ENCODE results near the gene BTBD18.
"Not testable (repeated sequence)": the region's sequence is repeated elsewhere in the genome, so short reads cannot be mapped to it uniquely, and the experiment has no call there.

Gene BTBD18

GRCh38 chr11:57732661-57733060, 19.0 kb downstream of the BTBD18 start:
- Histone ChIP-seq H3K4me1 (ENCODE audit: control insufficient read depth, insufficient read depth, low read length, poor library complexity, severe bottlenecking) (no peaks in the 10 kb centered on the region), H3K9me3 (ENCODE audit: control insufficient read depth, low read length) (no peaks in the 10 kb centered on the region), H3K36me3 (ENCODE audit: control insufficient read depth, insufficient read depth, low read length) (peaks cover 24% of the 10 kb centered on the region), H3K4me3 (ENCODE audit: extremely low read depth, insufficient read depth, low read length, poor library complexity, severe bottlenecking) (no peak overlapping the region), H3K27ac (ENCODE audit: low read depth, low read length, severe bottlenecking) (no peak overlapping the region)
- WGBS, 2 experiments (ENCODE audit: insufficient coverage in 2 of 2): 100% methylated on average over 1 of the region's 1 CpG; no CpG with 5 or more reads in 1 of the 2 experiments

GRCh38 chr11:57729479-57729878, 22.1 kb downstream of the BTBD18 start:
- H3K4me1 ChIP-seq (ENCODE audit: control insufficient read depth, insufficient read depth, low read length, poor library complexity, severe bottlenecking): no peaks in the 10 kb centered on the region
- H3K4me3 ChIP-seq (ENCODE audit: extremely low read depth, insufficient read depth, low read length, poor library complexity, severe bottlenecking): no peak overlapping the region
- peaks cover 32% of the 10 kb centered on the region for H3K36me3 ChIP-seq (ENCODE audit: control insufficient read depth, insufficient read depth, low read length)
- no peaks in the 10 kb centered on the region for H3K9me3 ChIP-seq (ENCODE audit: control insufficient read depth, low read length)
- no peak overlapping the region for H3K27ac ChIP-seq (ENCODE audit: low read depth, low read length, severe bottlenecking)
- WGBS, 2 experiments (ENCODE audit: insufficient coverage in 2 of 2): 100% methylated on average over 4 of the region's 7 CpGs

GRCh38 chr11:57728829-57729228, 22.8 kb downstream of the BTBD18 start:
- H3K27ac ChIP-seq (ENCODE audit: low read depth, low read length, severe bottlenecking): no peak overlapping the region
- peaks cover 33% of the 10 kb centered on the region for H3K36me3 ChIP-seq (ENCODE audit: control insufficient read depth, insufficient read depth, low read length)
- WGBS, 2 experiments (ENCODE audit: insufficient coverage in 2 of 2): 75 to 87% methylated on average over 2 to 5 of the region's 7 CpGs
- H3K4me3 ChIP-seq (ENCODE audit: extremely low read depth, insufficient read depth, low read length, poor library complexity, severe bottlenecking): no peak overlapping the region
- no peaks in the 10 kb centered on the region for H3K9me3 ChIP-seq (ENCODE audit: control insufficient read depth, low read length)
- no peaks in the 10 kb centered on the region for H3K4me1 ChIP-seq (ENCODE audit: control insufficient read depth, insufficient read depth, low read length, poor library complexity, severe bottlenecking)

- no peaks in the 10 kb centered on the region for H3K9me3 ChIP-seq (ENCODE audit: control insufficient read depth, low read length)
- no peaks in the 10 kb centered on the region for H3K4me1 ChIP-seq (ENCODE audit: control insufficient read depth, insufficient read depth, low read length, poor library complexity, severe bottlenecking)
- no peak overlapping the region for H3K4me3 ChIP-seq (ENCODE audit: extremely low read depth, insufficient read depth, low read length, poor library complexity, severe bottlenecking)
- H3K27ac ChIP-seq (ENCODE audit: low read depth, low read length, severe bottlenecking): no peak overlapping the region
- H3K36me3 ChIP-seq (ENCODE audit: control insufficient read depth, insufficient read depth, low read length): peaks cover 34% of the 10 kb centered on the region
- WGBS, 2 experiments (ENCODE audit: insufficient coverage in 2 of 2): no CpG with 5 or more reads among the region's 2 CpGs
Observed at GRCh38 chr11:57727185-57727584, 24.4 kb downstream of the BTBD18 start.

- not testable (repeated sequence) for H3K4me1 ChIP-seq (ENCODE audit: control insufficient read depth, insufficient read depth, low read length, poor library complexity, severe bottlenecking); H3K9me3 ChIP-seq (ENCODE audit: control insufficient read depth, low read length); H3K27ac ChIP-seq (ENCODE audit: low read depth, low read length, severe bottlenecking); H3K4me3 ChIP-seq (ENCODE audit: extremely low read depth, insufficient read depth, low read length, poor library complexity, severe bottlenecking)
- WGBS, 2 experiments (ENCODE audit: insufficient coverage in 2 of 2): 96% methylated on average over 5 of the region's 34 CpGs; no CpG with 5 or more reads in 1 of the 2 experiments
- peaks cover 50% of the 10 kb centered on the region for H3K36me3 ChIP-seq (ENCODE audit: control insufficient read depth, insufficient read depth, low read length)
Observed at GRCh38 chr11:57716726-57717125, 34.9 kb downstream of the BTBD18 start.

- Histone ChIP-seq H3K4me1 (ENCODE audit: control insufficient read depth, insufficient read depth, low read length, poor library complexity, severe bottlenecking) (peaks cover 5% of the 10 kb centered on the region), H3K9me3 (ENCODE audit: control insufficient read depth, low read length) (no peaks in the 10 kb centered on the region), H3K4me3 (ENCODE audit: extremely low read depth, insufficient read depth, low read length, poor library complexity, severe bottlenecking) (peak overlapping the region; percentile 94), H3K36me3 (ENCODE audit: control insufficient read depth, insufficient read depth, low read length) (peaks cover 36% of the 10 kb centered on the region), H3K27ac (ENCODE audit: low read depth, low read length, severe bottlenecking) (no peak overlapping the region)
- WGBS, 2 experiments (ENCODE audit: insufficient coverage in 2 of 2): 100% methylated on average over 2 of the region's 2 CpGs
Observed at GRCh38 chr11:57713835-57714234, 37.8 kb downstream of the BTBD18 start.

GRCh38 chr11:57712256-57713150, 39.1 kb downstream of the BTBD18 start, which contains the start of gene TMX2:
Gene TMX2, plus strand, starts transcription at chr11:57712593. Its CDS starts 26 bp downstream, at chr11:57712619.
- WGBS, 2 experiments (ENCODE audit: insufficient coverage in 2 of 2): 0% methylated on average over 40 to 42 of the region's 53 CpGs
- H3K9me3 ChIP-seq (ENCODE audit: control insufficient read depth, low read length): no peaks in the 10 kb centered on the region
- peak within 1 kb of the TSS; percentile 94 for H3K4me3 ChIP-seq (ENCODE audit: extremely low read depth, insufficient read depth, low read length, poor library complexity, severe bottlenecking)
- peaks cover 30% of the 10 kb centered on the region for H3K36me3 ChIP-seq (ENCODE audit: control insufficient read depth, insufficient read depth, low read length)
- peaks cover 5% of the 10 kb centered on the region for H3K4me1 ChIP-seq (ENCODE audit: control insufficient read depth, insufficient read depth, low read length, poor library complexity, severe bottlenecking)
- H3K27ac ChIP-seq (ENCODE audit: low read depth, low read length, severe bottlenecking): peak within 1 kb of the TSS; percentile 92

GRCh38 chr11:57711414-57712255, 40.0 kb downstream of the BTBD18 start, which contains the start of gene MED19:
Gene MED19, minus strand, starts transcription at chr11:57712215. Its CDS starts 36 bp downstream, at chr11:57712179.
- 12 to 14% methylated on average over 31 to 35 of the region's 51 CpGs for WGBS, 2 experiments (ENCODE audit: insufficient coverage in 2 of 2)
- Histone ChIP-seq H3K36me3 (ENCODE audit: control insufficient read depth, insufficient read depth, low read length) (peaks cover 32% of the 10 kb centered on the region), H3K9me3 (ENCODE audit: control insufficient read depth, low read length) (no peaks in the 10 kb centered on the region), H3K27ac (ENCODE audit: low read depth, low read length, severe bottlenecking) (peak within 1 kb of the TSS; percentile 92), H3K4me1 (ENCODE audit: control insufficient read depth, insufficient read depth, low read length, poor library complexity, severe bottlenecking) (peaks cover 5% of the 10 kb centered on the region), H3K4me3 (ENCODE audit: extremely low read depth, insufficient read depth, low read length, poor library complexity, severe bottlenecking) (peak within 1 kb of the TSS; percentile 94)

GRCh38 chr11:57709802-57710367, 41.7 kb downstream of the BTBD18 start:
- H3K27ac ChIP-seq (ENCODE audit: low read depth, low read length, severe bottlenecking): no peak overlapping the region

GRCh38 chr11:57705432-57705831, 46.2 kb downstream of the BTBD18 start:
- H3K36me3 ChIP-seq (ENCODE audit: control insufficient read depth, insufficient read depth, low read length): peaks cover 64% of the 10 kb centered on the region
- not testable (repeated sequence) for H3K4me1 ChIP-seq (ENCODE audit: control insufficient read depth, insufficient read depth, low read length, poor library complexity, severe bottlenecking); H3K9me3 ChIP-seq (ENCODE audit: control insufficient read depth, low read length); H3K4me3 ChIP-seq (ENCODE audit: extremely low read depth, insufficient read depth, low read length, poor library complexity, severe bottlenecking); H3K27ac ChIP-seq (ENCODE audit: low read depth, low read length, severe bottlenecking)
- 100% methylated on average over 1 of the region's 8 CpGs; no CpG with 5 or more reads in 1 of the 2 experiments for WGBS, 2 experiments (ENCODE audit: insufficient coverage in 2 of 2)

More at GRCh38 chr11:57709802-57710367, 41.7 kb downstream of the BTBD18 start:
- Histone ChIP-seq H3K9me3 (ENCODE audit: control insufficient read depth, low read length) (no peaks in the 10 kb centered on the region), H3K4me1 (ENCODE audit: control insufficient read depth, insufficient read depth, low read length, poor library complexity, severe bottlenecking) (peaks cover 5% of the 10 kb centered on the region), H3K4me3 (ENCODE audit: extremely low read depth, insufficient read depth, low read length, poor library complexity, severe bottlenecking) (no peak overlapping the region), H3K36me3 (ENCODE audit: control insufficient read depth, insufficient read depth, low read length) (peaks cover 41% of the 10 kb centered on the region)
- WGBS, 2 experiments (ENCODE audit: insufficient coverage in 2 of 2): 97 to 99% methylated on average over 5 of the region's 5 CpGs

All from mesodermal cell (in vitro differentiated cells).